Activated T-helper 17 cell treated with anti-CD3 and anti-CD28 coated beads, Interleukin-2, amount 50 U/mL, for 72 hours (primary cell): ENCODE measurements around the gene RNF150. TPM values are rescaled to one million over a fixed set of nuclear protein-coding genes. Genes with fewer than 3 reads are reported as not detected.

Source experiments
- ATAC-seq: fragments of 150-1000 bp; cut with Tn5 transposase; replicated peaks from 2 replicates; pipeline ENCODE4 v1.10.0; 2021; ENCODE audit warnings: mild to moderate bottlenecking, moderate library complexity
- H3K27ac Mint-ChIP-seq: one replicate; pipeline ENCODE4 v1.8.0; 2022; ENCODE audit warnings: mixed read lengths
- H3K27me3 Mint-ChIP-seq: one replicate; pipeline ENCODE4 v1.8.0; 2022; ENCODE audit warnings: mixed read lengths
- H3K36me3 Mint-ChIP-seq: one replicate; pipeline ENCODE4 v1.8.0; 2022; ENCODE audit warnings: low read depth, mild to moderate bottlenecking, mixed read lengths
- H3K4me1 Mint-ChIP-seq: one replicate; pipeline ENCODE4 v1.8.0; 2022; ENCODE audit warnings: mixed read lengths
- H3K4me3 Mint-ChIP-seq: one replicate; pipeline ENCODE4 v1.8.0; 2022; ENCODE audit warnings: mild to moderate bottlenecking, mixed read lengths
- H3K9me3 Mint-ChIP-seq: one replicate; pipeline ENCODE4 v1.8.0; 2022; ENCODE audit warnings: mixed read lengths
- total RNA-seq, 2 donors: library from RNA; stranded (reverse); gene quantifications; one replicate each; pipeline ENCODE4 v1.2.3, GENCODE V29; 2022

RNF150 gene
- total RNA-seq, 2 donors from 2014 or later, result 0.11 TPM; not detected in 1

- no peaks in the 10 kb centered on the region for H3K4me1 Mint-ChIP-seq
- H3K9me3 Mint-ChIP-seq, result no peaks in the 10 kb centered on the region
- H3K27ac Mint-ChIP-seq, result no peak overlapping the region
- H3K27me3 Mint-ChIP-seq, result peaks cover 13% of the 10 kb centered on the region
- H3K36me3 Mint-ChIP-seq, result no peaks in the 10 kb centered on the region
- H3K4me3 Mint-ChIP-seq, result no peak overlapping the region
- no peak for ATAC-seq
Observed at GRCh38 chr4:141038428-141038827, 94.8 kb downstream of the RNF150 start.

GRCh38 chr4:141037446-141037845 lies 95.8 kb downstream of the RNF150 start:
- no peaks in the 10 kb centered on the region for H3K9me3 Mint-ChIP-seq
- ATAC-seq, result no peak
- H3K27ac Mint-ChIP-seq, result no peak overlapping the region
- no peaks in the 10 kb centered on the region for H3K4me1 Mint-ChIP-seq
- H3K27me3 Mint-ChIP-seq, result peaks cover 13% of the 10 kb centered on the region
- H3K4me3 Mint-ChIP-seq, result no peak overlapping the region
- no peaks in the 10 kb centered on the region for H3K36me3 Mint-ChIP-seq

- H3K27me3 Mint-ChIP-seq, result peaks cover 13% of the 10 kb centered on the region
- ATAC-seq, result no peak
- no peaks in the 10 kb centered on the region for H3K36me3 Mint-ChIP-seq
- H3K4me1 Mint-ChIP-seq, result no peaks in the 10 kb centered on the region
- no peaks in the 10 kb centered on the region for H3K9me3 Mint-ChIP-seq
- no peak overlapping the region for H3K4me3 Mint-ChIP-seq
- H3K27ac Mint-ChIP-seq, result no peak overlapping the region
Observed at GRCh38 chr4:141036786-141037185, 96.5 kb downstream of the RNF150 start.

GRCh38 chr4:141035920-141036319 lies 97.3 kb downstream of the RNF150 start:
- Mint-ChIP-seq H3K4me1 (no peaks in the 10 kb centered on the region), H3K4me3 (no peak overlapping the region), H3K27me3 (peaks cover 9% of the 10 kb centered on the region), H3K36me3 (no peaks in the 10 kb centered on the region), H3K9me3 (no peaks in the 10 kb centered on the region), H3K27ac (no peak overlapping the region)
- no peak for ATAC-seq

- Mint-ChIP-seq H3K4me1 (no peaks in the 10 kb centered on the region), H3K27ac (no peak overlapping the region), H3K36me3 (no peaks in the 10 kb centered on the region), H3K27me3 (peaks cover 3% of the 10 kb centered on the region), H3K9me3 (no peaks in the 10 kb centered on the region), H3K4me3 (no peak overlapping the region)
- no peak for ATAC-seq
Observed at GRCh38 chr4:141028024-141028529, 105.2 kb downstream of the RNF150 start.

- Mint-ChIP-seq H3K27ac (no peak overlapping the region), H3K4me3 (no peak overlapping the region), H3K27me3 (peaks cover 3% of the 10 kb centered on the region), H3K4me1 (no peaks in the 10 kb centered on the region), H3K36me3 (no peaks in the 10 kb centered on the region), H3K9me3 (no peaks in the 10 kb centered on the region)
- ATAC-seq, result no peak
Observed at GRCh38 chr4:141027421-141027820, 105.8 kb downstream of the RNF150 start.

- Mint-ChIP-seq H3K4me1 (no peaks in the 10 kb centered on the region), H3K9me3 (no peaks in the 10 kb centered on the region), H3K27me3 (peaks cover 3% of the 10 kb centered on the region), H3K27ac (no peak overlapping the region), H3K36me3 (no peaks in the 10 kb centered on the region), H3K4me3 (no peak overlapping the region)
- no peak for ATAC-seq
Observed at GRCh38 chr4:141026900-141027299, 106.4 kb downstream of the RNF150 start.

GRCh38 chr4:141023051-141023450 lies 110.2 kb downstream of the RNF150 start:
- no peak for ATAC-seq
- H3K27me3 Mint-ChIP-seq, result peaks cover 8% of the 10 kb centered on the region
- H3K36me3 Mint-ChIP-seq, result no peaks in the 10 kb centered on the region
- no peak overlapping the region for H3K4me3 Mint-ChIP-seq
- no peak overlapping the region for H3K27ac Mint-ChIP-seq
- H3K9me3 Mint-ChIP-seq, result no peaks in the 10 kb centered on the region
- H3K4me1 Mint-ChIP-seq, result no peaks in the 10 kb centered on the region

- ATAC-seq, result no peak
- Mint-ChIP-seq H3K27me3 (peaks cover 8% of the 10 kb centered on the region), H3K4me3 (no peak overlapping the region), H3K9me3 (no peaks in the 10 kb centered on the region), H3K27ac (no peak overlapping the region), H3K4me1 (no peaks in the 10 kb centered on the region), H3K36me3 (no peaks in the 10 kb centered on the region)
Observed at GRCh38 chr4:141022111-141022695, 111.1 kb downstream of the RNF150 start.

- H3K9me3 Mint-ChIP-seq, result no peaks in the 10 kb centered on the region
- H3K27ac Mint-ChIP-seq, result no peak overlapping the region
- H3K36me3 Mint-ChIP-seq, result no peaks in the 10 kb centered on the region
- ATAC-seq, result no peak
- H3K27me3 Mint-ChIP-seq, result peaks cover 7% of the 10 kb centered on the region
- H3K4me3 Mint-ChIP-seq, result no peak overlapping the region
- H3K4me1 Mint-ChIP-seq, result no peaks in the 10 kb centered on the region
Observed at GRCh38 chr4:141021397-141022110, 111.7 kb downstream of the RNF150 start.

GRCh38 chr4:141020801-141021261 lies 112.4 kb downstream of the RNF150 start:
- ATAC-seq, result no peak
- no peak overlapping the region for H3K4me3 Mint-ChIP-seq
- no peak overlapping the region for H3K27ac Mint-ChIP-seq
- no peaks in the 10 kb centered on the region for H3K36me3 Mint-ChIP-seq
- H3K9me3 Mint-ChIP-seq, result no peaks in the 10 kb centered on the region
- H3K27me3 Mint-ChIP-seq, result peaks cover 5% of the 10 kb centered on the region
- no peaks in the 10 kb centered on the region for H3K4me1 Mint-ChIP-seq

- Mint-ChIP-seq H3K4me3 (no peak overlapping the region), H3K9me3 (no peaks in the 10 kb centered on the region), H3K27ac (no peak overlapping the region), H3K36me3 (no peaks in the 10 kb centered on the region), H3K4me1 (no peaks in the 10 kb centered on the region), H3K27me3 (peaks cover 5% of the 10 kb centered on the region)
- ATAC-seq, result no peak
Observed at GRCh38 chr4:141019768-141020167, 113.5 kb downstream of the RNF150 start.

GRCh38 chr4:141016117-141016798 lies 117.0 kb downstream of the RNF150 start:
- Mint-ChIP-seq H3K9me3 (no peaks in the 10 kb centered on the region), H3K36me3 (no peaks in the 10 kb centered on the region), H3K4me3 (no peak overlapping the region), H3K27ac (no peak overlapping the region), H3K27me3 (peaks cover 5% of the 10 kb centered on the region), H3K4me1 (no peaks in the 10 kb centered on the region)
- ATAC-seq, result no peak

- no peak overlapping the region for H3K27ac Mint-ChIP-seq
- no peak for ATAC-seq
- H3K27me3 Mint-ChIP-seq, result no peaks in the 10 kb centered on the region
- no peak overlapping the region for H3K4me3 Mint-ChIP-seq
- H3K36me3 Mint-ChIP-seq, result no peaks in the 10 kb centered on the region
- H3K9me3 Mint-ChIP-seq, result no peaks in the 10 kb centered on the region
- no peaks in the 10 kb centered on the region for H3K4me1 Mint-ChIP-seq
Observed at GRCh38 chr4:141013899-141014298, 119.4 kb downstream of the RNF150 start.

- Mint-ChIP-seq H3K4me3 (no peak overlapping the region), H3K27ac (no peak overlapping the region), H3K27me3 (no peaks in the 10 kb centered on the region), H3K4me1 (no peaks in the 10 kb centered on the region), H3K9me3 (no peaks in the 10 kb centered on the region), H3K36me3 (no peaks in the 10 kb centered on the region)
- no peak for ATAC-seq
Observed at GRCh38 chr4:141011901-141012315, 121.4 kb downstream of the RNF150 start.
